NCI-H187 treated with DMSO at 0.1 percent for 48 hours (cell line): ENCODE measurements around the gene ATP5PD.

Source experiments
- DNase-seq: peaks from one replicate; lab custom pipeline; 2025; lab: John Stamatoyannopoulos, UW

Gene ATP5PD

DNA sequence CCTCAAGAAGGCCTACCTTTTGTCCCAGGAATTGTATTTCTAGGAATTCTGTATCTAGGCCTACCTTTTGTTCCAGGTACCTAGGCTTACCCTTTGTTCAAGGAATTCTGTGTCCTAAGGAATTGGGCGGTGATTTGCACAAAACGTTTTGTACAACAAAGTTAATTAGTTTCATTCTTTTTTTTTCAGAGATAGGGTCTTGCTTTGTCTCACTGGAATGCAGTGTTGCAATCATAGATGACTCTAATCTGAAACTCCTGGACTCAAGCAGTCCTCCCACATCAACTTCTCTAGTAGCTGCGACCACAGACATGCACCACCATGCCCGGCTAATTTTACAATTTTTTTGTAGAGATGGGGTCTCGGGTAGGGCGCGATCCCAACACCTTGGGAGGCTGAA is 52.3 kb downstream of the ATP5PD start:
- no peak for DNase-seq

DNA sequence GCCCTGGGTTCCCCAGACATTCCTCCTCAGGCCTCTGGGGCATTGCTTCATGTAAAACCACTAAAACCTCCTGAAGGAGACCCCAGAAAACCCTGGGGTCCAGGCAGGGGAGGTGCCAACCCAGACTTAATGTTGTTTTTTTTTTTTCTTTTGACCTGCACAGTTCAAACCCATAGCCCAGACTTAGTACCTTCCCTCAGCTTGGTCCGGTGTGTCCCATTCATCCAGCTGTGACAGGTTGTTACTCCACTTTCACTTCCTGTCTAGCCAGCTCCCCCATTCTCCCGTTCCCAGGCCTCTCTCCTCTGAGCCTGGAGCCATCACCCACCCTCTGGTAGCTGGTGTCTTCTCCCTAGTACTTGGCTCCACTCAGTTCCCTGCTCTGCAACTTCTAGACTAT is 54.5 kb downstream of the ATP5PD start:
- no peak for DNase-seq

DNA sequence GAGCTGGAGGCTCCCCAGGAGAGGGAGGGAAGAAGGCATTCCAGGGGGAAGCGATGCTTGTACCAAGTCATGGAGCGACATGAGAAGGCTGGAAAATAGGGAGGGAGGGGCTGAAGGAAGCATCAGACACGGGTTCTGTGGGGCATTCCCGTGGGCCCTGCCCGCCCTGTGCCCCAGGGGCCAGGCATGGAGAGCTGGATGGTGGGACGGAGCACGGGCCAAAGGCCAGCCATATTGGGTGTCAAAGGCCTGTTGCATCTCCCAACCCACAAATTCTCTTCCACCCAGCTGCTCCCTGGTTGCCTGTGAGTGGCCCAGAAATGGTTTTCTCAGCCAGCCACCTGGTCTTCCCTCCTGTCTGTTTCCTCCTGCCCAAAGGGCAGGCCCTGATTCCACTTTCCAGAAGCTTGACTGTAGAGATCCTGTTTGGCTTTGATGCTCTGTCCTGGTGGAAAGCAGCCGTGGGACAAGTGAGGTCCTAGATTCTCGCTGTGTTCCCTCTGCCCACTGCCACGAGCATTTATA is 56.1 kb downstream of the ATP5PD start:
- no peak for DNase-seq
